ENCODE results near the gene CMAS.
"Not testable (repeated sequence)": the region's sequence is repeated elsewhere in the genome, so short reads cannot be mapped to it uniquely, and the experiment has no call there.

Gene CMAS

DNA sequence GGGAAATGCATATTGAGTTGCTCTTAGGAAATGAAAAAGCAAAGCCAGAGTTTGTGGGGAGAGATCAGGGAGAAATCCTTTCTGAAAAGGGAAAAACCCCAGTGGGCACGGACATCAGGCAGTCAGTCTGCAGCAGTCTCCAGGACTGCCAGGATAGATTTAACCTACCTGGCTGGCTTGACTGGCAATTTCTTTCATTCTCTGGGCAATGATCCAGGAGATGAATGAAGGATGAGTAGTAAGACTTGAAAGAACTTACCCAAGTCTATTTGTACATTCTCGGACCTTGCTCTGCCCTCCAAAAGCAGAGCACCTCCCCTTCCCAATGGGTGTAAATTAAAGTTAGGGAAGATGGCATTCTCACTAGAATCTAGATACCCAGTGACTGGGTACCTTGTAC, 42.9 kb downstream of the CMAS start:
- Histone ChIP-seq H3K27me3 (no peaks in the 10 kb centered on the region), H3K4me2 (no peak overlapping the region), H3K9ac (no peak overlapping the region), H3K27ac (no peak overlapping the region), H4K20me1 (no peaks in the 10 kb centered on the region), H3K4me3 (no peak overlapping the region), H3K36me3 (no peaks in the 10 kb centered on the region), H3K4me1 (no peaks in the 10 kb centered on the region), H3K9me3 (replicated peaks in 1 of 11) (peaks cover 0 to 11% (median 4%) of the 10 kb centered on the region in 11 experiments; a peak in 8 of 22 replicates)
- TF ChIP-seq Cebpa-rat (IDR thresholded peaks at IDR 0.05), result no peak

DNA sequence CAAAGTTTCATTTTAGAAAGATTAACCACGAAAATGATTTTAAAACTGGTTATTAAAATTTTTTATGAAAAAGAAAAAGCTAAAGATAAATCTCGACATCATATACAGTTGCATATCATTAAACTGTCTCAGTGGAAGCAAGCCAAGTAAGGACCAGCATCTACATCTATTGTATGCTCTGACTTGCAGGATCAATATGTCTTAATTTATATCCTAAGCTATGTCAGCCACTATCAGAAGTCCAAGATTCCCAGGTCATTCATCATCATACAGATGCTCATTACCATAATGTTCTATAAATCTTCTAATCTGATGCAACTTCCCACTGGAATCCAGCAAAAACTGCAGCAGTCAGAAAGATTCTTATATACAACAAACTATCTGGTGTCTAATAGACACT, 43.5 kb downstream of the CMAS start:
- TF ChIP-seq Cebpa-rat (IDR thresholded peaks at IDR 0.05), result no peak

DNA sequence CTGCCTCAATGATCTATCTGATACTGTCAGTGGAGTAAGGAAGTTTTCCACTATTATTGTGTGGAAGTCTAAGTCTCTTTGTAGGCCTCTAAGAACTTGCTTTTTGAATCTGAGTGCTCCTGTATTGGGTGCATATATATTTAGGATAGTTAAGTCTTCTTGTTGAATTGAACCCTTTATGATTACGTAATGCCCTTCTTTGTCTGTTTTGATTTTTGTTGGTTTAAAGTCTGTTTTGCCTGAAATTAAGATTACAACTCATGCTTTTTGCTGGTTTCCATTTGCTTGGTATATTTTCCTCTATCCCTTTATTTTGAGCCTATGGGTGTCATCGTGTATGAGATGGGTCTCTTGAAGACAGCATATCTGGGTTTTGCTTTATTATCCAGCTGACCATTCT, 53.0 kb downstream of the CMAS start:
- Histone ChIP-seq H3K9me3 (replicated peaks in 1 of 11) (peaks cover 0 to 17% (median 0%) of the 10 kb centered on the region in 11 experiments; a peak in 3 of 22 replicates), H3K4me1 (peaks cover 27 to 36% (median 31%) of the 10 kb centered on the region in 10 experiments)
- not testable (repeated sequence) for H3K36me3 ChIP-seq, H3K4me2 ChIP-seq, H4K20me1 ChIP-seq, H3K9ac ChIP-seq, H3K27me3 ChIP-seq, H3K4me3 ChIP-seq, H3K27ac ChIP-seq

More for the DNA sequence above, 43.5 kb downstream of the CMAS start:
- H3K27ac ChIP-seq, result no peak overlapping the region
- H4K20me1 ChIP-seq, result no peaks in the 10 kb centered on the region
- no peaks in the 10 kb centered on the region for H3K4me1 ChIP-seq
- no peak overlapping the region for H3K4me2 ChIP-seq
- H3K9me3 ChIP-seq (replicated peaks in 1 of 11), result peaks cover 0 to 11% (median 4%) of the 10 kb centered on the region in 11 experiments; a peak in 8 of 22 replicates
- no peak overlapping the region for H3K4me3 ChIP-seq
- no peaks in the 10 kb centered on the region for H3K27me3 ChIP-seq
- no peak overlapping the region for H3K9ac ChIP-seq
- H3K36me3 ChIP-seq, result no peaks in the 10 kb centered on the region

DNA sequence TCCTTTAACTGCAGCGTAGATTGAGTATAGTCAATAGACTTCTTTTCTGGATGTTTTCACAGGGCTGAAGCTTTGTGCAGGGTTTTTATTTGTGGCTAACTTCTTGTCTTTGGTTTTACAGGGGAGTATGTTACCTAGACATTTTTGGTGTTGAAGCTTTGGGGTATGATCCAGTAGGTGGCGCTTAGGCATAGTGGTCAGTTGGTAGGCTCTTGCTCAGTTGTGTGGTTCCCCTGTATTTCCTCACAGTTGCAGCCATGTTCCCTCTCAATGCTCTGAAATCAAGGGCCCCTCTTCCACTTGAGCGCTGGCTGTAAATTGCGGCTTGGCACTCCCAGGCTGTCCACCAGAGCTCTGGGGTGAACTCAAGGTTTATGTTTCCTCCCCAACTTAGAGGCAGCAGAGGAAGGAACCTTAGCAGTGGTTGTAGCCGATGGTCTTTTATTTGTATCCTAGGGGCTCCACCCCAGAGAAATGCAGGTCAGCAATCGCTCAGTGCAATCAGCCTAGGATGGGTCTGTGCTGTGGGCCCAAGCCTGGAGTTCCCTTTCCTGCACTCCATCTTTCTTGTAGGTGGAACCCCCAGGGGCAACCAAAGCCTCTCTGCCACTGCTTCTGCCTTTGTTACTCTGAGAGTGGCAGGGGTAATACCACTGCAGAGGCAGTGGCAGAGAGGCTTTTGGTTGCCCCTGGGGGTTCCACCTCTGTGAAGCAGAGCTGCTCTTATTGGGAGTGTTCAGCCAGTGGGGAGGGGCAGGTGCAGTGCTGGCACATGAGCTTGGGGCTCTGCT, 55.1 kb downstream of the CMAS start:
- no peaks in the 10 kb centered on the region for H4K20me1 ChIP-seq
- peak overlapping the region in 9 of 11 experiments; percentile 4 to 53 (median 45); a peak in 13 of 22 replicates for H3K9ac ChIP-seq
- no peaks in the 10 kb centered on the region for H3K36me3 ChIP-seq
- peak overlapping the region; percentile 61 to 86 (median 70) for H3K4me2 ChIP-seq
- peaks cover 27 to 37% (median 31%) of the 10 kb centered on the region in 10 experiments for H3K4me1 ChIP-seq
- H3K4me3 ChIP-seq, result no peak overlapping the region
- H3K27ac ChIP-seq, result peak overlapping the region; percentile 52 to 78 (median 67)
- no peaks in the 10 kb centered on the region for H3K27me3 ChIP-seq
- peaks cover 0 to 17% (median 3%) of the 10 kb centered on the region in 11 experiments; a peak in 6 of 22 replicates for H3K9me3 ChIP-seq (replicated peaks in 1 of 11)
- TF ChIP-seq Cebpa-rat (IDR thresholded peaks at IDR 0.05), result no peak

DNA sequence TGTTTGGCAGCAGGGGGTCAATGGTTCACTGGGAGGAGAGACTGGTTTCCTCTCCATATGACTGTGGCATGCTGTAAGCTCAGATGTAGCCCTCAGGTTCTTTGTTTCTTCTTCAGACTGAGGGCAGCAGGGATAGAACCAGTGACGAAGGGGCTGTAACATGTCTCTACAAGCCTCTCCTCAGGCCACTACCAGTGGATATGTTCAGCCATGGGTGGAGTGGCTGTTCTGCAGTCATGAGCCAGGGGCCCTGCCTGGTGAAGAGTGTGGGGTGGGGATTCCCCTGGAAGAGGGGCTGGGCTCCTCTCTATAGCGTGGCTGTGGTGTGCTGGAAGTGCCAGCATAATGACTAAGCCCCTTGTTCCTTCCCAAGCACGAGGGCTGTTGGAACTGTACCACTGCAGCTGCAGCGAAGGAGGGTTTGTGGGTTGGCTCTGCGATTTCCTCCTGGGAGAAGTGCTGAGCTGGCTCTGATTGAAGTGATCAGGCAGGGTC, 55.8 kb downstream of the CMAS start:
- Histone ChIP-seq H3K27me3 (no peaks in the 10 kb centered on the region), H3K36me3 (no peaks in the 10 kb centered on the region), H3K9ac (peak overlapping the region in 10 of 11 experiments; percentile 4 to 53 (median 45); a peak in 13 of 22 replicates), H4K20me1 (no peaks in the 10 kb centered on the region), H3K4me2 (peak overlapping the region; percentile 61 to 86 (median 70)), H3K9me3 (replicated peaks in 1 of 11) (peaks cover under 1 to 15% (median 8%) of the 10 kb centered on the region in 11 experiments; a peak in 8 of 22 replicates), H3K4me3 (no peak overlapping the region), H3K27ac (peak overlapping the region; percentile 52 to 78 (median 67)), H3K4me1 (peaks cover 27 to 37% (median 31%) of the 10 kb centered on the region in 10 experiments)
- TF ChIP-seq Cebpa-rat (IDR thresholded peaks at IDR 0.05), result no peak

DNA sequence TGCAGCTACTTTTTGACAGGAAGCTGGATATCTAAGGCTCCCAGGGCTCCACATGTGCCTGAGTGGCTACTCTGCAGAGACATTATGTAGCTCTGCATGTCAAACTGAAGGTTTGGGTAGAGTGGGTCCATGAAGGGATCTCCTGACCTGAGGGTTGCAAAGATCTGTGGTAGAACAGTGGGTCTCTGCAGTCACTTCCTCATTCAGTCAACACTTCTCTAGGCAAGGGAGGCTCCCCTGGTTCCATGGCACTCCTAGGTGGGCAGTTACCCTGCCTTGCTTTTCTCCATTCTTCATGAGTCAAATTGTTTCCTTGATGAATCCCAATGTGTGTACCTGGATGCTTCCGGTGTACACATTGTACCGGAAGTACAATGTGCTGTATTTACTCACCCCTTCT, 57.4 kb downstream of the CMAS start:
- Histone ChIP-seq H3K36me3 (no peaks in the 10 kb centered on the region), H3K4me3 (no peak overlapping the region), H3K4me1 (peaks cover 27 to 37% (median 31%) of the 10 kb centered on the region in 10 experiments), H3K27ac (peak overlapping the region in 1 of 11 experiments; percentile 67; a peak in 1 of 22 replicates), H3K9ac (no peak overlapping the region), H3K9me3 (replicated peaks in 1 of 11) (peaks cover 4 to 23% (median 10%) of the 10 kb centered on the region in 11 experiments; a peak in 8 of 22 replicates), H4K20me1 (no peaks in the 10 kb centered on the region), H3K4me2 (peak overlapping the region in 7 of 11 experiments; percentile 67 to 86 (median 70); a peak in 7 of 22 replicates), H3K27me3 (no peaks in the 10 kb centered on the region)
- TF ChIP-seq Cebpa-rat (IDR thresholded peaks at IDR 0.05), result no peak

DNA sequence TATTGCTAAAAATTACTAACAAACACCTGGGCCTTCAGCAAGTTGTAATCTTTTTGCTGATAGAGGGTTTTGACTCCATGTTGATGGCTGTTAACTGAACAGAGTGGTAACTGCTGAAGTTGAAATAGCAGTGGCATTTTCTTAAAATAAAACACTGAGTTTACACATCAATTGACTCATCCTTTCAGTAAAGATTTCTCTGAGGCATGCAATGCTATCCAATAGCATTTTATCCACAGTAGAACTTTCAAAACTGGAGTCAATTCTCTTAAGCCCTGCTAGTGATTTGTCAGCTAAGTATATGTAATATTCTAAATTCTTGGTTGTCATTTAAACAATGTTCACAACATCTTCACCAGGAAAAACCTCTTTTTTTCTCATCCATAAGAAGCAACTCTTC, 59.5 kb downstream of the CMAS start:
- H3K9me3 ChIP-seq (replicated peaks in 1 of 11), result peaks cover 6 to 23% (median 10%) of the 10 kb centered on the region in 11 experiments; a peak in 9 of 22 replicates
- peaks cover 27 to 36% (median 30%) of the 10 kb centered on the region in 10 experiments for H3K4me1 ChIP-seq
- no peaks in the 10 kb centered on the region for H3K27me3 ChIP-seq
- H3K27ac ChIP-seq, result no peak overlapping the region
- H3K4me3 ChIP-seq, result no peak overlapping the region
- no peaks in the 10 kb centered on the region for H3K36me3 ChIP-seq
- no peak for TF ChIP-seq Cebpa-rat (IDR thresholded peaks at IDR 0.05)
- H3K9ac ChIP-seq, result no peak overlapping the region
- no peaks in the 10 kb centered on the region for H4K20me1 ChIP-seq
- H3K4me2 ChIP-seq, result no peak overlapping the region

DNA sequence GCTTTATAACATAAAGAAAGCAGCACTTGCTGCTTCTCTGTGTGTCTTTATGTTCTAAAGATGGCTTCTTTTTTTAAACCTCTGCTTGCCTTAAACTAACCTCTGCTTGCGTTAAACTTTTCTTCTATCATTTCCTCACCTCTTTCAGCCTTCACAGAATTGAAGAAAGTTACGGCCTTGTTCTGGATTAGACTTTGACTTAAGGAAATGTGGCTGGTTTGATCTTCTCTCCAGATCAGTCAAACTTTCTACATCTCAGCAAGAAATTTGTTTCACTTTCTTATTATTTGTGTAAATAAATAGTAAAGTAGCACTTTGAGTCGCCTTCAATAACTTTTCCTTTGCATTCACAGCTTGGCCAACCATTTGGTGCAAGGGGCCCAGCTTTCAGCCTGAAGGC, 64.2 kb downstream of the CMAS start:
- no peak overlapping the region for H3K9ac ChIP-seq
- no peak for TF ChIP-seq Cebpa-rat (IDR thresholded peaks at IDR 0.05)
- H3K4me3 ChIP-seq, result no peak overlapping the region
- no peaks in the 10 kb centered on the region for H3K4me1 ChIP-seq
- H4K20me1 ChIP-seq, result no peaks in the 10 kb centered on the region
- no peaks in the 10 kb centered on the region for H3K36me3 ChIP-seq
- peaks cover 6 to 23% (median 10%) of the 10 kb centered on the region in 11 experiments; a peak in 9 of 22 replicates for H3K9me3 ChIP-seq (replicated peaks in 1 of 11)
- no peak overlapping the region for H3K27ac ChIP-seq
- H3K27me3 ChIP-seq, result no peaks in the 10 kb centered on the region
- no peak overlapping the region for H3K4me2 ChIP-seq

All from BLaER1 treated with 17β-estradiol and CSF1 and Interleukin-3, amounts not matched to agents 10 nM and 100 nM (cell line).